IPS-NIHi7 (cell line): ENCODE measurements around the gene STRADB.
"Not testable (repeated sequence)": the region's sequence is repeated elsewhere in the genome, so short reads cannot be mapped to it uniquely, and the experiment has no call there.

Experiments
- DNase-seq: peaks from one replicate; pipeline ENCODE4 v3.0.0; 2012; ENCODE audit warnings: mixed read lengths; ENCODE audit errors: extremely low spot score

STRADB gene

GRCh38 chr2:201451292-201452057 lies at the start of gene STRADB, which contains the start of gene TRAK2:
TSS of gene STRADB (plus strand) at chr2:201451740. CDS start at chr2:201454841, 3,101 bp downstream.
TSS of gene TRAK2 (minus strand) at chr2:201451458. CDS start at chr2:201420507, 30,951 bp downstream.
- peak; percentile 98 for DNase-seq

GRCh38 chr2:201401815-201402214 lies 49.7 kb upstream of the STRADB start:
- no peak for DNase-seq

- no peak for DNase-seq
These were observed 48.6 kb upstream of the STRADB start for GRCh38 chr2:201402651-201403562.

GRCh38 chr2:201403880-201404279 lies 47.7 kb upstream of the STRADB start:
- DNase-seq, result no peak

GRCh38 chr2:201404699-201405280 lies 46.8 kb upstream of the STRADB start:
- DNase-seq, result no peak

- DNase-seq, result no peak
These were observed 45.4 kb upstream of the STRADB start for GRCh38 chr2:201406077-201406662.

GRCh38 chr2:201407265-201407664 lies 44.3 kb upstream of the STRADB start:
- DNase-seq, result no peak

- no peak for DNase-seq
These were observed 42.6 kb upstream of the STRADB start for GRCh38 chr2:201408931-201409330.

GRCh38 chr2:201411421-201411820 lies 40.1 kb upstream of the STRADB start:
- no peak for DNase-seq

- peak; percentile 23 for DNase-seq
These were observed 38.4 kb upstream of the STRADB start for GRCh38 chr2:201413143-201413542.

- no peak for DNase-seq
These were observed 38.0 kb upstream of the STRADB start for GRCh38 chr2:201413552-201413951.

GRCh38 chr2:201414099-201415023 lies 37.2 kb upstream of the STRADB start:
- no peak for DNase-seq

GRCh38 chr2:201415149-201415548 lies 36.4 kb upstream of the STRADB start:
- DNase-seq, result no peak

GRCh38 chr2:201419057-201419635 lies 32.4 kb upstream of the STRADB start:
- DNase-seq, result no peak

GRCh38 chr2:201419986-201420385 lies 31.6 kb upstream of the STRADB start:
- no peak for DNase-seq

GRCh38 chr2:201420442-201421113 lies 31.0 kb upstream of the STRADB start:
- no peak for DNase-seq

- DNase-seq, result no peak
These were observed 25.6 kb upstream of the STRADB start for GRCh38 chr2:201425952-201426351.

GRCh38 chr2:201428366-201428765 lies 23.2 kb upstream of the STRADB start:
- not testable (repeated sequence) for DNase-seq

GRCh38 chr2:201429835-201430234 lies 21.7 kb upstream of the STRADB start:
- DNase-seq, result not testable (repeated sequence)

GRCh38 chr2:201430322-201430721 lies 21.2 kb upstream of the STRADB start:
- not testable (repeated sequence) for DNase-seq
